ENCODE measurements around the gene PRKAR2A. TPM values are rescaled to one million over a fixed set of nuclear protein-coding genes. Genes with fewer than 3 reads are reported as not detected.

Gene PRKAR2A
- polyA plus RNA-seq, 1 donor from 2014 or later: 26.1 TPM

- Histone ChIP-seq H2AFZ (ENCODE audit: low read depth, low read length) (no peak overlapping the region), H4K20me1 (ENCODE audit: insufficient read depth) (no peaks in the 10 kb centered on the region), H3K27me3 (ENCODE audit: insufficient read depth, low read depth, low read length) (no peaks in the 10 kb centered on the region), H3K79me2 (replicated peaks; ENCODE audit: insufficient read depth, low read length) (no peaks in the 10 kb centered on the region), H3K4me2 (ENCODE audit: low read length) (no peak overlapping the region), H3K9me2 (ENCODE audit: insufficient read depth, low read length) (no peaks in the 10 kb centered on the region), H3K36me3 (ENCODE audit: insufficient read depth, low read length) (no peaks in the 10 kb centered on the region), H3K9me3 (ENCODE audit: low read length) (no peaks in the 10 kb centered on the region), H3K4me3 (ENCODE audit: low read length) (no peak overlapping the region), H3K27ac (ENCODE audit: low read length) (no peak overlapping the region), H3F3A (ENCODE audit: insufficient read depth, low read length, poor library complexity, severe bottlenecking) (no peaks in the 10 kb centered on the region), H3K9ac (ENCODE audit: low read length) (no peak overlapping the region)
- TF ChIP-seq CTCF (IDR thresholded peaks at IDR 0.05; ENCODE audit: poor library complexity, severe bottlenecking): no peak
- TF ChIP-seq RAD21 (conservative IDR thresholded peaks at IDR 0.05): no peak
- TF ChIP-seq POLR2AphosphoS5 (IDR thresholded peaks at IDR 0.05): no peak
- no peak for TF ChIP-seq EZH2 (IDR thresholded peaks at IDR 0.05; ENCODE audit: borderline replicate concordance, insufficient read depth, low read length, poor library complexity, severe bottlenecking)
- TF ChIP-seq, protein P1, sequence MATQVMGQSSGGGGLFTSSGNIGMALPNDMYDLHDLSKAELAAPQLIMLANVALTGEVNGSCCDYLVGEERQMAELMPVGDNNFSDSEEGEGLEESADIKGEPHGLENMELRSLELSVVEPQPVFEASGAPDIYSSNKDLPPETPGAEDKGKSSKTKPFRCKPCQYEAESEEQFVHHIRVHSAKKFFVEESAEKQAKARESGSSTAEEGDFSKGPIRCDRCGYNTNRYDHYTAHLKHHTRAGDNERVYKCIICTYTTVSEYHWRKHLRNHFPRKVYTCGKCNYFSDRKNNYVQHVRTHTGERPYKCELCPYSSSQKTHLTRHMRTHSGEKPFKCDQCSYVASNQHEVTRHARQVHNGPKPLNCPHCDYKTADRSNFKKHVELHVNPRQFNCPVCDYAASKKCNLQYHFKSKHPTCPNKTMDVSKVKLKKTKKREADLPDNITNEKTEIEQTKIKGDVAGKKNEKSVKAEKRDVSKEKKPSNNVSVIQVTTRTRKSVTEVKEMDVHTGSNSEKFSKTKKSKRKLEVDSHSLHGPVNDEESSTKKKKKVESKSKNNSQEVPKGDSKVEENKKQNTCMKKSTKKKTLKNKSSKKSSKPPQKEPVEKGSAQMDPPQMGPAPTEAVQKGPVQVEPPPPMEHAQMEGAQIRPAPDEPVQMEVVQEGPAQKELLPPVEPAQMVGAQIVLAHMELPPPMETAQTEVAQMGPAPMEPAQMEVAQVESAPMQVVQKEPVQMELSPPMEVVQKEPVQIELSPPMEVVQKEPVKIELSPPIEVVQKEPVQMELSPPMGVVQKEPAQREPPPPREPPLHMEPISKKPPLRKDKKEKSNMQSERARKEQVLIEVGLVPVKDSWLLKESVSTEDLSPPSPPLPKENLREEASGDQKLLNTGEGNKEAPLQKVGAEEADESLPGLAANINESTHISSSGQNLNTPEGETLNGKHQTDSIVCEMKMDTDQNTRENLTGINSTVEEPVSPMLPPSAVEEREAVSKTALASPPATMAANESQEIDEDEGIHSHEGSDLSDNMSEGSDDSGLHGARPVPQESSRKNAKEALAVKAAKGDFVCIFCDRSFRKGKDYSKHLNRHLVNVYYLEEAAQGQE (IDR thresholded peaks at IDR 0.05; ENCODE audit: borderline replicate concordance): no peak
- no peak for TF ChIP-seq SMC3 (conservative IDR thresholded peaks at IDR 0.05; ENCODE audit: poor library complexity)
- no peak for TF ChIP-seq EP300 (conservative IDR thresholded peaks at IDR 0.05; ENCODE audit: poor library complexity, severe bottlenecking)
- no peak for TF ChIP-seq MXI1 (conservative IDR thresholded peaks at IDR 0.05; ENCODE audit: poor library complexity, severe bottlenecking)
- no peak for TF ChIP-seq TAF1 (IDR thresholded peaks at IDR 0.05; ENCODE audit: low read depth)
Observed at GRCh38 chr3:48819234-48820221, 28.1 kb downstream of the PRKAR2A start.

DNA sequence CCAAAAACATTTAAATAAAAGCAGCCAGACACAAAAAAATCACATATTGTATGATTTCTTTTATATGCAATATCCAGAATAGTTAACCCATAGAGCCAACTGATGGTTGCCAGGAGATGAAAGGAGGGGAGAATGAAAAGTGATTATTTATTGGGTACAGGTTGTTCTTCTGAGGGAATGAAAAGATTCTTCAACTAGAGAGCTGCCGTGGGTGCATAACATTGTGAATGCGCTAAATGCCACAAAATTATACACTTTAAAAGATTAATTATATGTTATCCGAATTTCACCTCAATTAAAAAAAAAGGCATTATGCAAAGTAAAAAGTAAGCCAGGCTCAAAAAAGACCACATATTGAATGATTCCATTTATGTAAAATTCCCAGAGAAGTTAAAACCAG is 36.1 kb downstream of the PRKAR2A start:
- Histone ChIP-seq H3K27me3 (ENCODE audit: insufficient read depth, low read depth, low read length) (no peaks in the 10 kb centered on the region), H4K20me1 (ENCODE audit: insufficient read depth) (no peaks in the 10 kb centered on the region), H3K79me2 (replicated peaks; ENCODE audit: insufficient read depth, low read length) (no peaks in the 10 kb centered on the region), H3F3A (ENCODE audit: insufficient read depth, low read length, poor library complexity, severe bottlenecking) (no peaks in the 10 kb centered on the region), H3K9me2 (ENCODE audit: insufficient read depth, low read length) (no peaks in the 10 kb centered on the region), H3K36me3 (ENCODE audit: insufficient read depth, low read length) (no peaks in the 10 kb centered on the region), H2AFZ (ENCODE audit: low read depth, low read length) (no peak overlapping the region), H3K27ac (ENCODE audit: low read length) (no peak overlapping the region), H3K9ac (ENCODE audit: low read length) (no peak overlapping the region), H3K9me3 (ENCODE audit: low read length) (no peaks in the 10 kb centered on the region), H3K4me2 (ENCODE audit: low read length) (no peak overlapping the region), H3K4me3 (ENCODE audit: low read length) (no peak overlapping the region)
- TF ChIP-seq, protein P1 (IDR thresholded peaks at IDR 0.05; ENCODE audit: borderline replicate concordance): no peak
- no peak for TF ChIP-seq CTCF (IDR thresholded peaks at IDR 0.05; ENCODE audit: poor library complexity, severe bottlenecking)
- TF ChIP-seq EZH2 (IDR thresholded peaks at IDR 0.05; ENCODE audit: borderline replicate concordance, insufficient read depth, low read length, poor library complexity, severe bottlenecking): no peak
- TF ChIP-seq POLR2AphosphoS5 (IDR thresholded peaks at IDR 0.05): no peak
- no peak for TF ChIP-seq EP300 (conservative IDR thresholded peaks at IDR 0.05; ENCODE audit: poor library complexity, severe bottlenecking)
- TF ChIP-seq MXI1 (conservative IDR thresholded peaks at IDR 0.05; ENCODE audit: poor library complexity, severe bottlenecking): no peak
- no peak for TF ChIP-seq RAD21 (conservative IDR thresholded peaks at IDR 0.05)
- no peak for TF ChIP-seq SMC3 (conservative IDR thresholded peaks at IDR 0.05; ENCODE audit: poor library complexity)
- TF ChIP-seq TAF1 (IDR thresholded peaks at IDR 0.05; ENCODE audit: low read depth): no peak
